HepG2 (cell line): ENCODE results near the gene IFIT5. TPM values are rescaled to one million over a fixed set of nuclear protein-coding genes. Genes with fewer than 3 reads are reported as not detected.

Experiments used
- ATAC-seq: fragments of 200-7000 bp; cut with Tn5 transposase; 3 replicates; pipeline ENCODE4 v1.9.1; 2020; ENCODE audit warnings: mild to moderate bottlenecking, moderate library complexity
- BruUV-seq: library from RNA; stranded (reverse); fragments of 400-500 nt; replicated peaks from 2 replicates; lab custom pipeline; 2021; lab: Mats Ljungman, UMichigan
- CTCF ChIA-PET: fragments of 300-600 bp; formaldehyde crosslinking; extraction: SDS; loops from one replicate; lab custom pipeline; 2021; ENCODE audit warnings: low total read pairs, inconsistent platforms, low intra/inter-chr PET ratio; lab: Yijun Ruan, JAX
- POLR2A ChIA-PET: fragments of 350-600 bp; sonication (Branson Sonifier 250); formaldehyde crosslinking; loops from one replicate; lab custom pipeline; 2020; ENCODE audit warnings: antibody characterized with exemption, inconsistent platforms; lab: Yijun Ruan, JAX
- DNase-seq: peaks from one replicate; pipeline ENCODE4 v3.0.0-alpha.2; 2015; ENCODE audit warnings: low spot score
- FAIRE-seq: peaks from 3 replicates; lab custom pipeline; 2011; peaks lifted over from hg19 to GRCh38; lab: Jason Lieb, UNC
- H2AFZ ChIP-seq: one replicate; pipeline ENCODE4 v1.6.1; 2011; ENCODE audit warnings: low read length, inconsistent platforms
- H3K27ac ChIP-seq: fragments of 300-600 bp; 3 replicates; pipeline ENCODE4 v1.8.0; 2011; ENCODE audit warnings: mixed run types, mild to moderate bottlenecking, mixed read lengths, low read length, inconsistent platforms; ENCODE audit not compliant: insufficient read depth; ENCODE audit errors: extremely low read length
- H3K27me3 ChIP-seq, 2 experiments: fragments of 200-600 bp in 1 of 2; 2 replicates in 1 of 2; 3 replicates in 1 of 2; pipeline versions ENCODE4 v1.6.0 to v1.8.0; 2011; ENCODE audit warnings: low read length in 2 of 2, mild to moderate bottlenecking in 2 of 2, moderate library complexity in 2 of 2, inconsistent platforms in 1 of 2; ENCODE audit not compliant: insufficient read depth in 2 of 2, control insufficient read depth in 1 of 2
- H3K36me3 ChIP-seq, 2 experiments: fragments of 200-600 bp in 1 of 2; replicated peaks in 1 of 2; 2 replicates in 1 of 2; 3 replicates in 1 of 2; pipeline versions ENCODE4 v1.5.1 to v1.8.0; 2011; ENCODE audit warnings: low read length in 2 of 2, inconsistent platforms in 1 of 2; ENCODE audit not compliant: insufficient read depth in 2 of 2, control insufficient read depth in 1 of 2
- H3K4me1 ChIP-seq: 2 replicates; pipeline ENCODE4 v1.5.1; 2012; ENCODE audit warnings: low read length, inconsistent platforms; ENCODE audit not compliant: insufficient read depth
- H3K4me2 ChIP-seq: 2 replicates; pipeline ENCODE4 v1.6.0; 2011; ENCODE audit warnings: low read depth, low read length, inconsistent platforms
- H3K4me3 ChIP-seq, 3 experiments: fragments of 200-600 bp in 1 of 3; sonication (generic), shearing (Covaris generic) in 1 of 3; replicated peaks in 1 of 3; 2 replicates each; pipeline ENCODE4 v1.5.1; 2011 to 2016; ENCODE audit warnings: low read length in 3 of 3, inconsistent platforms in 2 of 3, low read depth in 2 of 3, mild to moderate bottlenecking in 2 of 3, control low read depth in 1 of 3, mixed read lengths in 1 of 3; ENCODE audit not compliant: insufficient read depth in 1 of 3
- H3K79me2 ChIP-seq: one replicate; pipeline ENCODE4 v1.6.1; 2011; ENCODE audit warnings: low read length, inconsistent platforms; ENCODE audit not compliant: insufficient read depth
- H3K9ac ChIP-seq: 2 replicates; pipeline ENCODE4 v1.6.0; 2011; ENCODE audit warnings: mild to moderate bottlenecking, low read depth, low read length, inconsistent platforms; ENCODE audit not compliant: insufficient read depth
- H3K9me3 ChIP-seq: 2 replicates; pipeline ENCODE4 v1.5.1; 2012; ENCODE audit warnings: mild to moderate bottlenecking, low read length
- H4K20me1 ChIP-seq: 2 replicates; pipeline ENCODE4 v1.6.0; 2011; ENCODE audit warnings: inconsistent platforms, mild to moderate bottlenecking, low read length, moderate library complexity; ENCODE audit not compliant: insufficient read depth
- ASH2L ChIP-seq: fragments of 300-600, 200-600 bp; sonication (generic); IDR thresholded peaks from 2 replicates; pipeline ENCODE4 v1.7.0; 2017; ENCODE audit warnings: low read depth, mild to moderate bottlenecking, moderate library complexity, mixed read lengths, low read length; ENCODE audit not compliant: insufficient read length
- HMGXB4 ChIP-seq, 2 experiments: sonication (generic) in 1 of 2; formaldehyde crosslinking in 1 of 2; IDR thresholded peaks; 2 replicates each; pipeline versions ENCODE4 v1.4.0 to v1.6.1; 2018 to 2020; ENCODE audit warnings: missing genetic modification reagents in 2 of 2, borderline replicate concordance in 1 of 2, low read depth in 1 of 2, mild to moderate bottlenecking in 1 of 2, missing biosample characterization in 1 of 2
- KDM6A ChIP-seq: IDR thresholded peaks from 2 replicates; pipeline ENCODE4 v1.6.1; 2016; ENCODE audit warnings: low read depth
- KMT2B ChIP-seq: IDR thresholded peaks from 2 replicates; pipeline ENCODE4 v1.6.1; 2016; ENCODE audit warnings: missing genetic modification reagents, missing compliant biosample characterization
- NFYB ChIP-seq: sonication (generic); formaldehyde crosslinking; IDR thresholded peaks from 2 replicates; pipeline ENCODE4 v1.4.0; 2020; ENCODE audit warnings: missing genetic modification reagents
- NR2F6 ChIP-seq, 2 experiments: IDR thresholded peaks; 2 replicates each; pipeline ENCODE4 v1.6.1; 2016; ENCODE audit warnings: antibody characterized with exemption in 1 of 2, mild to moderate bottlenecking in 1 of 2
- PHF21A ChIP-seq: sonication (generic); formaldehyde crosslinking; IDR thresholded peaks from 2 replicates; pipeline ENCODE4 v1.5.0; 2020; ENCODE audit warnings: mild to moderate bottlenecking, missing genetic modification reagents
- STAG1 ChIP-seq: sonication (generic); formaldehyde crosslinking; IDR thresholded peaks from 2 replicates; pipeline ENCODE4 v1.4.0; 2020; ENCODE audit warnings: missing genetic modification reagents
- ZNF605 ChIP-seq: sonication (generic); formaldehyde crosslinking; IDR thresholded peaks from 2 replicates; pipeline ENCODE4 v1.8.0; 2022; ENCODE audit warnings: mild to moderate bottlenecking, missing genetic modification reagents
- WGBS: methylation state at CpG from one replicate; pipeline ENCODE4 v1.1.6; 2017; ENCODE audit warnings: low lambda C conversion rate; 5-methylcytosine and 5-hydroxymethylcytosine counted together
- in situ Hi-C: cut with HindIII; loops from 2 replicates; pipeline ENCODE4 v1.10.0; 2017; ENCODE audit warnings: low pct_unique_long_range_greater_than_20kb; ENCODE audit not compliant: extremely low pct_ligation_motif_present
- intact Hi-C: fragments of 100-400 bp; cut with micrococcal nuclease; formaldehyde crosslinking; loops from one replicate; pipeline ENCODE4 v1.10.0; 2022; ENCODE audit not compliant: unreplicated experiment
- polyA plus RNA-seq, 8 experiments: library from polyadenylated mRNA; depleted of rRNA in 3 of 8; stranded (reverse) in 7 of 8; unstranded in 1 of 8; fragments of >200 nt; fragmentation: Illumina TruSeq in 4 of 8; extraction: Trizol in 4 of 8; gene quantifications; 2 replicates each; pipeline versions ENCODE4 v1.2.1 to v1.2.3, GENCODE V29; 2011 to 2016; ENCODE audit warnings: low read depth in 4 of 8, missing spikeins in 1 of 8, mixed read lengths in 1 of 8; ENCODE audit not compliant: insufficient read depth in 1 of 8
- total RNA-seq, 5 experiments: library from RNA; depleted of rRNA; stranded (reverse); fragments of >200 nt; fragmentation: Illumina TruSeq; extraction: Trizol; gene quantifications; 2 replicates each; pipeline ENCODE4 v1.2.3, GENCODE V29; 2016; ENCODE audit warnings: low read depth in 1 of 5
- TF ChIP-seq, protein P1 (sequence below): sonication (generic); formaldehyde crosslinking; IDR thresholded peaks from 2 replicates; pipeline ENCODE4 v1.4.0; 2020; ENCODE audit warnings: low read depth, mild to moderate bottlenecking, missing genetic modification reagents
- TF ChIP-seq, protein P2 (sequence below): sonication (generic); formaldehyde crosslinking; IDR thresholded peaks from 2 replicates; pipeline ENCODE4 v1.5.0; 2020; ENCODE audit warnings: missing genetic modification reagents
- TF ChIP-seq, protein P3 (sequence below): sonication (generic); formaldehyde crosslinking; IDR thresholded peaks from 2 replicates; pipeline ENCODE4 v1.5.0; 2020; ENCODE audit warnings: mild to moderate bottlenecking, missing genetic modification reagents, borderline replicate concordance
- TF ChIP-seq, protein P4 (sequence below): sonication (generic); formaldehyde crosslinking; IDR thresholded peaks from 2 replicates; pipeline ENCODE4 v1.5.0; 2020; ENCODE audit warnings: missing genetic modification reagents

The IFIT5 gene
- total and polyA plus RNA-seq, 2 of the 13 experiments (the other 11 are each of a cell fraction or from before 2014, with no cell fraction given), result 2.2 to 8.3 TPM

GRCh38 chr10:89391907-89392756 lies 22.2 kb upstream of the IFIT5 start, which contains the start of gene IFIT1:
TSS of gene IFIT1 (plus strand) at chr10:89392623. CDS start at chr10:89392713, 90 bp downstream.
- ChIA-PET POLR2A (interaction anchor here (0.7 to 1.8 kb wide), 10 partner anchors 19 to 309 kb away, joined by 3 to 13 read pairs (median 5); partner anchors contain the start of genes IFIT3, IFIT5, KIF20B and LIPA), CTCF (no interaction called here)
- H3K36me3 ChIP-seq, result no peaks in the 10 kb centered on the region
- no peaks in the 10 kb centered on the region for H3K27me3 ChIP-seq
- H3K4me2 ChIP-seq, result peak within 1 kb of the TSS; percentile 72
- H3K9me3 ChIP-seq, result no peaks in the 10 kb centered on the region
- DNase-seq, result peak; percentile 82
- H3K4me1 ChIP-seq, result peaks cover 10% of the 10 kb centered on the region
- under 1% methylated on average over 8 of the region's 8 CpGs for WGBS
- in situ Hi-C loops, result no loop called here
- no TSS peak for BruUV-seq
- H4K20me1 ChIP-seq, result no peaks in the 10 kb centered on the region
- H3K79me2 ChIP-seq, result no peaks in the 10 kb centered on the region
- peak; percentile 75 for FAIRE-seq
- peak within 1 kb of the TSS; percentile 54 for H3K9ac ChIP-seq
- peak; percentile 95 for ATAC-seq
- peak within 1 kb of the TSS; percentile 66 for H3K27ac ChIP-seq
- peak within 1 kb of the TSS; percentile 68 to 88 (median 78) for H3K4me3 ChIP-seq
- H2AFZ ChIP-seq, result peak within 1 kb of the TSS; percentile 55
- intact Hi-C loops, result loop anchor here (1.0 to 2.0 kb wide), 2 partner anchors 17 to 22 kb away; partner anchors contain the start of gene IFIT5
- peak in 1 of 2 experiments; percentile 26; a peak in 1 of 4 replicates for TF ChIP-seq HMGXB4 (CRISPR knock-in tag; IDR thresholded peaks at IDR 0.05; ENCODE audit: borderline replicate concordance in 1 of 2, low read depth in 1 of 2)
- TF ChIP-seq, protein P1, sequence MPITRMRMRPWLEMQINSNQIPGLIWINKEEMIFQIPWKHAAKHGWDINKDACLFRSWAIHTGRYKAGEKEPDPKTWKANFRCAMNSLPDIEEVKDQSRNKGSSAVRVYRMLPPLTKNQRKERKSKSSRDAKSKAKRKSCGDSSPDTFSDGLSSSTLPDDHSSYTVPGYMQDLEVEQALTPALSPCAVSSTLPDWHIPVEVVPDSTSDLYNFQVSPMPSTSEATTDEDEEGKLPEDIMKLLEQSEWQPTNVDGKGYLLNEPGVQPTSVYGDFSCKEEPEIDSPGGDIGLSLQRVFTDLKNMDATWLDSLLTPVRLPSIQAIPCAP (CRISPR knock-in tag), result peak; percentile 95
- TF ChIP-seq NR2F6 (IDR thresholded peaks at IDR 0.05), result no peak
- TF ChIP-seq NR2F6 (CRISPR knock-in tag; IDR thresholded peaks at IDR 0.05), result no peak
- peak; percentile 10; the same call in 1 of the 2 replicates for TF ChIP-seq STAG1 (CRISPR knock-in tag)
- peak; percentile 75 for TF ChIP-seq ASH2L
- TF ChIP-seq KDM6A (CRISPR knock-in tag), result no peak
- TF ChIP-seq, protein P2, sequence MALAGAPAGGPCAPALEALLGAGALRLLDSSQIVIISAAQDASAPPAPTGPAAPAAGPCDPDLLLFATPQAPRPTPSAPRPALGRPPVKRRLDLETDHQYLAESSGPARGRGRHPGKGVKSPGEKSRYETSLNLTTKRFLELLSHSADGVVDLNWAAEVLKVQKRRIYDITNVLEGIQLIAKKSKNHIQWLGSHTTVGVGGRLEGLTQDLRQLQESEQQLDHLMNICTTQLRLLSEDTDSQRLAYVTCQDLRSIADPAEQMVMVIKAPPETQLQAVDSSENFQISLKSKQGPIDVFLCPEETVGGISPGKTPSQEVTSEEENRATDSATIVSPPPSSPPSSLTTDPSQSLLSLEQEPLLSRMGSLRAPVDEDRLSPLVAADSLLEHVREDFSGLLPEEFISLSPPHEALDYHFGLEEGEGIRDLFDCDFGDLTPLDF, result peak; percentile 33; the same call in 1 of the 2 replicates
- TF ChIP-seq ZNF605 (CRISPR knock-in tag), result peak; percentile 34; the same call in 1 of the 2 replicates
- TF ChIP-seq KMT2B, result peak; percentile 55
- 0 out of 2 replicates have a peak, but pooled peaks have one; percentile 56 for TF ChIP-seq PHF21A (CRISPR knock-in tag)
- no peak for TF ChIP-seq NFYB (CRISPR knock-in tag)
- TF ChIP-seq, protein P3, sequence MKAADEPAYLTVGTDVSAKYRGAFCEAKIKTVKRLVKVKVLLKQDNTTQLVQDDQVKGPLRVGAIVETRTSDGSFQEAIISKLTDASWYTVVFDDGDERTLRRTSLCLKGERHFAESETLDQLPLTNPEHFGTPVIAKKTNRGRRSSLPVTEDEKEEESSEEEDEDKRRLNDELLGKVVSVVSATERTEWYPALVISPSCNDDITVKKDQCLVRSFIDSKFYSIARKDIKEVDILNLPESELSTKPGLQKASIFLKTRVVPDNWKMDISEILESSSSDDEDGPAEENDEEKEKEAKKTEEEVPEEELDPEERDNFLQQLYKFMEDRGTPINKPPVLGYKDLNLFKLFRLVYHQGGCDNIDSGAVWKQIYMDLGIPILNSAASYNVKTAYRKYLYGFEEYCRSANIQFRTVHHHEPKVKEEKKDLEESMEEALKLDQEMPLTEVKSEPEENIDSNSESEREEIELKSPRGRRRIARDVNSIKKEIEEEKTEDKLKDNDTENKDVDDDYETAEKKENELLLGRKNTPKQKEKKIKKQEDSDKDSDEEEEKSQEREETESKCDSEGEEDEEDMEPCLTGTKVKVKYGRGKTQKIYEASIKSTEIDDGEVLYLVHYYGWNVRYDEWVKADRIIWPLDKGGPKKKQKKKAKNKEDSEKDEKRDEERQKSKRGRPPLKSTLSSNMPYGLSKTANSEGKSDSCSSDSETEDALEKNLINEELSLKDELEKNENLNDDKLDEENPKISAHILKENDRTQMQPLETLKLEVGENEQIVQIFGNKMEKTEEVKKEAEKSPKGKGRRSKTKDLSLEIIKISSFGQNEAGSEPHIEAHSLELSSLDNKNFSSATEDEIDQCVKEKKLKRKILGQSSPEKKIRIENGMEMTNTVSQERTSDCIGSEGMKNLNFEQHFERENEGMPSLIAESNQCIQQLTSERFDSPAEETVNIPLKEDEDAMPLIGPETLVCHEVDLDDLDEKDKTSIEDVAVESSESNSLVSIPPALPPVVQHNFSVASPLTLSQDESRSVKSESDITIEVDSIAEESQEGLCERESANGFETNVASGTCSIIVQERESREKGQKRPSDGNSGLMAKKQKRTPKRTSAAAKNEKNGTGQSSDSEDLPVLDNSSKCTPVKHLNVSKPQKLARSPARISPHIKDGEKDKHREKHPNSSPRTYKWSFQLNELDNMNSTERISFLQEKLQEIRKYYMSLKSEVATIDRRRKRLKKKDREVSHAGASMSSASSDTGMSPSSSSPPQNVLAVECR (CRISPR knock-in tag), result peak; percentile 35; the same call in 1 of the 2 replicates
- TF ChIP-seq, protein P4, sequence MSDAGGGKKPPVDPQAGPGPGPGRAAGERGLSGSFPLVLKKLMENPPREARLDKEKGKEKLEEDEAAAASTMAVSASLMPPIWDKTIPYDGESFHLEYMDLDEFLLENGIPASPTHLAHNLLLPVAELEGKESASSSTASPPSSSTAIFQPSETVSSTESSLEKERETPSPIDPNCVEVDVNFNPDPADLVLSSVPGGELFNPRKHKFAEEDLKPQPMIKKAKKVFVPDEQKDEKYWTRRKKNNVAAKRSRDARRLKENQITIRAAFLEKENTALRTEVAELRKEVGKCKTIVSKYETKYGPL, result peak; percentile 57
